Activated T-helper 9 cell treated with anti-CD3 and anti-CD28 coated beads, Interleukin-2, amount 50 U/mL, for 16 hours (primary cell): ENCODE measurements around the gene CA12.
"Not testable (repeated sequence)": the region's sequence is repeated elsewhere in the genome, so short reads cannot be mapped to it uniquely, and the experiment has no call there.

Experiments used
- DNase-seq: peaks from one replicate; pipeline ENCODE4 v3.0.0-alpha.2; 2020; ENCODE audit warnings: low read depth

Gene CA12

DNA sequence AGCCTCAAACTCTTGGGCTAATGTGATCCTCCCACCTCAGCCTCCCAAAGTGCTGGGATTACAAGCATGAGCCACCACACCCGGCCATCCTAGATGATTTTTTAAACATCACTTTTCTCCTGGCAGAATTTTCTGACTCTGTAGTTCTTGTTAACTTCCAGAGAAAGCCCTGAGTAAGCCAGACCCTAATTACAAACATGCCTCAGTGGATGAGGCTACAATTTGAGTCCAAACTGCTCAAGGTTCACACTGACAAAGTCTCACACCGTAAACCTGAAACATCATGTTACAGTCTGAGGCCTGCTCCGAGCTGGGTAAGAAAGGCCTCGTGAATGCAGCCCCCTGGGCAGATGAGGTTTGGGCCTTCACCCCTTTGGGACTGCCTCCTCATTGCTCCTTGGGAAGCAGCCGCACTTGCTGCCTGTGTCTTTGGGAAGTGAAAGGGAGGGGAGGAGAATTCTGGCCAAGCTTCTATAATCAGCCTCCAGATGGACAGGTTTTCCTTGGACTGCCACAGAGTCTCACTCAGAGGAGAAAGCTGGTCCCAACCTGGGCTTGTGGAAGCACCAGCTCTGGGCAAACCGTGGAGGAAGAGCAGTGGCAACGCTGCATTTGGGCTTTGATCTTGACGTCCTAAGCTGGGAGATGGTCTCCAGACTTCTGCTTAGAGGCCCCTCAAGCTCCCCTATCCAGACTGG, 46.0 kb downstream of the CA12 start:
- DNase-seq = no peak

DNA sequence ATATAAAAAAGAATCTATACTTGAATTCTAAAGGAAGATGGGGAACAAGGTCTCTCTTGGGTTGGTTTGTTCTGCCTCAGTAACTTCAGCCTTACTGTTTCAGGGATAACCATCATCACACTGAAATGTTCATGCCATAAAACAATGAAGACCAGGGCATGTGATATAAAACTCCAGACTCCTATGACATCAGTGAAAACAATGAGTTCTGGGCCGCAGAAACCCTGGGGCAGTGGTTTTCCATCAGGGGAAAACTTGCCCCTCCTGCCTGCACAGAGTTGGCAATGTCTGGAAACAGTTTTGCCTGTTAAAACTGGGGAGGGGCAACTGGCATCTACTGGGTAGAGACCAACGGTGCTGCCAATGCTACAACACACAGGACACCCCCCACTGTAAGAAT, 46.8 kb downstream of the CA12 start:
- DNase-seq = no peak

DNA sequence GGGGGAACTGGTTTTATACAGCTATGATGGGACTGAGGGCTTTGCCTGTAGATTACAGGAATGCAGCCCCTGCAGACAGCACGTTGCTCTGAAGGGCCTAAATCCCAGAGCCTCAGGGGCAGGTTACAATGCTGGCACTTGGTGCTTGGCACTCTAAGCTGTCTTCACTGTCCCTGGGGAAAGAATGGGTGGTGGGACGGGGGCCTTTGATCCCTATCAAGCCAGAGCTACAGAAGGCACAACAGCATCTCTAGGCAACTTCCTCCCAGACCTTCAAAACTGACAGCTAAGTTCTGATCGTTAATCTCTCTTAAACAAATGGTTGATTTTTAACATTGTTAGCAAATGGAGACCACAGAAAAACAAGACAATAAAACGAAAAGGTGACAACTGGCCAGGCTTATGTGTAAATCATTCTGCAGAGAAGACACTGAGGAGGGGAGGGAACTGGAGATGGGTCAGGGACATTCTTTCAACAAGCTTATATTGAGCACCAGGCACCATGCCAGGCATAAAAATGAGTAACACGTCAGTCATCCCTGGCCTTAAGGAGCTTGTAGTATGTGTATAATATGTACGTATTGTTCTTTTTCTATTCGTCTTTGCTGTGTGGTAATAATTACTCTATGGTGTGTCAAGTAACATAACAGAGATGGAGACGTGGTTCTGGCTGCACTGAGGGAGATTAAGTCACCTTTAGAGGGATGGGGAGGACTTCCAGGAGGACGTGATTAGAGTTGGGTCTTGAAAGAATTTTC, 49.1 kb downstream of the CA12 start:
- DNase-seq = no peak

DNA sequence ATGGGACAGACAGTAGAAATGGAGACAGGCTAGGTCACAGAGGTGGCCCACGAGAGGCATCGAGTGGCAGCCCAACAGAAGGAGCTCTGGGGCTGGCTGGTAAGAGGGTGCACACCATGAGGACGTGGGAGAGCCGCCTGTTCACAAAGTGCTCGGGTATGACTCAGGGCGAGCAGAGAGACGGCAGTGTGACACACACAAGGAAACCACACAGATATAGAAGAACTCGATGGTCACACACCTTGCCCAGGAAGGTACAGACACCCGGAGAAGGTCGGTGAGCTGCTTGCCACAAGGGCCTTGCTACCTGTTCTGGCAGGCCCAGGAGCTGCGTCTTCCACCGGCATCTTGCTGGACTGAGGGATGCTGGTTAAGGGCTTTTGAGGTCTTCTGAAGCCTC, 50.2 kb downstream of the CA12 start:
- no peak for DNase-seq

DNA sequence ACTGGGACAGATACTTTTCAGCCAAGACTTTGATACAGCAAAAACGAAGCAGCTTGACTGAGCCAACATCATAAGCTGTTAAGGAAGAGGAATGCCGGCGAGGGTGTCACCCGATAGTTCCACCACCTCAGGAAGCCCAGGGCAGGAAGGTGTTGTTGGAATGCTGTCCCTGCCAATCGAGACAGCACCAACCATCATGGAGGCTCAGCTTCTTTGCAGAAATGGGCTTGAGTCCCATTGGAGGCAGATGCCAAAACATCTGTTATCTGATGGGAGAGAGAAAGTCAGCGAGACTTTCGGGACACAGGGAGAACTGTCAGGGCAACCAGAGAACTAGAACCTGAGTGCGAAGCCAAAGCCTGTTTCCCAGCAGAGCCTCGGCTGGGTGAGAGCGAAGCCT, 50.7 kb downstream of the CA12 start:
- no peak for DNase-seq

DNA sequence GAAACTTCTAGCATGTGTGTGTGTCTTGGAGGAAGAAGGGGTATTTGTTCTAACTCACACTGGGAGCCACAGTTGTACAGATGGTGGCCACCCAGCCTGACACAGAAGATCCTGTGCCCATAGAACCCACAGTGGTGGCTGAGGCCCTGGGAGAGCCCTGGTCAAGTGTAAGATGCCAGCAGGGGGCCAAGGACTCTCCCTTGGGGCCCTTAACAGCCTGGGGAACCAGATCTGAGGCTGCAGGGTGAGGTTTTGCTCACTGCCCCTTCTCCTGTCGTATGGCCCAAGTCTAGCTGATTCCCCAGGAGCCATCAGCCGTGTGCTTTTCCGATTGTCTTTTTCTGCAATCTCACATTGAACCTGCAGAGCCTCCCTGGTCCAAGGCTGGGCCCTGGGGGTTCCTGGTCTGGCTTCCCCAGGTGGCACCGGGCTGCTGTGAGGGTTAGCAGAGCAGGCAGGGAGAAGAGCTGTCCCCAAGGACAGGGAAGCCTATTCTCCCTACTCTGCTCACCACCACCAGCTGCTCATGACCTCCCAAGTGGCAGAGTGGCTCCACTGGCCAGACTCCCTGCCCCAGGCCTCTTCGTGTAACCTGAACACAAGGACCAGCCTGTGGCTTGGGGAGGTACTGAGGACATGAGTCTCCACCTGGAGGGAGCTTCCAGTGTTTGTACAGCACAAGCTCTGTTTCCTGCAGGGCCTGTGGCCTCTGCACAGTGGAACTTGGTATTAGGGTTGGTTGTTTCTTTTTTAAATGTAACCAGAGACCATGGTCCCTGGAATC, 51.9 kb downstream of the CA12 start:
- DNase-seq = no peak

DNA sequence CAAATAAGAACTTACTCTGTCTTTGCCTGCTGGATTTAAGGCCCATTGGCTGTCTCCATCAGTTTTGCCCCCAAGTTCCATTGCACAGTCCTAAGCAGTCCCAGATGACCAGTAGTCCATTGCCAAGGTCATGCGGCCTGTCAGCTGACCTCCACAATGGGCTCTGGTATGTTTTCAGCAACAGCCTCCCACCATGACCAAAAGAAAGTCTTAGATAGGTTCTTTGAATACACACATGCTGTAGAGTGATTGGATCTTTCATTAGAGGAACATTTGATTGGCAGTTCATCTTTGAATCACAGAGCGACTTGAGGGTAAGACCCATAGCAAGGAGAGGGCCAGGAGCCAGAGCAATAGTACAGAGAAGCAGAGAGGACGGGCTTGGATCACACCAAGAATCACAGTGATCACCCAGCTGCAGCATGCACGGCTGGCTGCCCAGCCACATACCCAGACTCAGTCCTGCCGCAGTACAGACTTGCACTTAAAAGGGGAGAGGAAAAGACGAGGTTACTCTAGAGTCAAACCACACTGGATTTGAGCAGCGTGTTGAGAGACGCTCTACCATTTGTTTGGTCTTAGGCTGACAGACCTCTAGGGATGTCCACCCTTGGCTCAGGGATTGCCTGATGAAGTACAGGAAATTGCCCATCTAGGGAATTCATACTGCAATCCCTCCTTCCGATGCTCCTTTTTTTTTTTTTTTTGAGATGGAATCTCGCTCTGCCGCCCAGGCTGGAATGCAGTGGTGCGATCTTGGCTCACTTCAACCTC, 53.8 kb downstream of the CA12 start:
- no peak for DNase-seq

DNA sequence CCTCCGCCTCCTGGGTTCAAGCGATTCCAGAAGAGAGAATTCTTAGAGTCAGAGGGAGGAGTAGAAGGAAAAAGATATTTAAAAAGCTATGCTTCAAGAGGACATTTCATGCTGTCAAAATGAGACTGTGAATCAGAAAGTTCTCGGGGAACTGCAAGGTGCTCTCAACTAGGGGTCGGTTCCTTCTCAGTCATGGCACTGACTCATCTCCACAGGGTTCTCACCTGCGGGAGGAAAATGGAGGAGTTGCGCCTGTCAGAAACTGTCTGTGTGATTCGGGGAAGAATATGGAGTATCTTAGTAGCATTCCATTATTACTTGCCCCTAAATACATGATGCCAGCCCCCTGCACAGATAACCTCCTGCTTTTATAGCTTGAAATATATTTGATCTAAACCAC, 56.9 kb downstream of the CA12 start:
- no peak for DNase-seq

DNA sequence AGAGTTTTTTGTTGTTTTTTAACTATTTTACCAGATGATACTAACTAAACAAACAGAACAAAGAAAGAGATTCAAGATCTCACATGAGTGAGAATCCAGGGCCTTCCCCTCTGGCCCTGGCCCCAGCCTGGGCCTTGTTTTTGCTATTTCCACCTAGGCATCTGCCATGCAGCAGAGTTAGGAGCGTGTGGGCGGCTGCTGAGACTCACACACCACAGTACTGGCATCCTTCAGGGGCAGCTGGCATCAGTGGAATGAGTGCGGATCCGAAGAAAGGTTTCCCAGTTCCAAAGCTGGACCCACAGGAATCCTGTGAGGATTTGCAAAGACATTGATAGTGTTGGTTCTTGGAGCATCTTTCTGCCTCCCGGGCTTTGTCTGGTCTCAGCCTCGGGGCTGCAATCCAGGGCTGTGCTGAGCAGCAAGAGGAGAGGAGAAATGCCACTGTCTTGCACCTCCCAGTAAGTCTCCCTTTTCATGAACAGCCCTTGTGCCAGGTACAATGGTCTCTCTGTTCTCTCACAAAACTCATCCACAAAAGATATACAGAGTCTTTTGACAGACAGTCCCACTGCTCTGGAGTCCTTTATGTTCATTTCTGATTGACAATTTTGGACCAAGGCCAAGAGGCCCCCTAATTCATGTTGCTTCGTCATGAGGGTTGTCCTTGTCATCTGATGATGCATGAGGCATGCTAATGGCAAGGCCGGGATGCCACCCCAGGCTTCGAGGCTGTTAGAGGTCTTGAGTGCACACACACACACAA, 57.7 kb downstream of the CA12 start:
- no peak for DNase-seq

DNA sequence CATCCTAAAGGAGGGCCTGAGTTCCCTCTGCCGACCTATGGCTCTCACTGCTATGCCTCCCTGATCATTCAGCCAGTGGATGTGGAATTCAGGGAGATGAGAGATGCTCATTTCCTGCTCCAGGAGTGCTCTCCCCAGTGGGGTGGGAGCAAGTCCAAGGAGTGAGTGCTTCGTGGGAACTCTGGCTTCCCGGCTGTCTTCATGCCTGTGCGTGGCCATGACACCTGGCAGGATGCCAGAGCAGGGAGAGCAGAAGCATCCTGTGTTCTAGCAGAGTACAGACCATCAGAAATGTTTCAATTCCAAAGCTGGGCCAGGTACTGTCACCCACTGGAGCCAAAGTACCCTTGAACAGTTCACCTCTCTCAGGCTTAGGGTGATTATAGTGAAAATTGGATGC, 59.1 kb downstream of the CA12 start:
- DNase-seq = no peak

DNA sequence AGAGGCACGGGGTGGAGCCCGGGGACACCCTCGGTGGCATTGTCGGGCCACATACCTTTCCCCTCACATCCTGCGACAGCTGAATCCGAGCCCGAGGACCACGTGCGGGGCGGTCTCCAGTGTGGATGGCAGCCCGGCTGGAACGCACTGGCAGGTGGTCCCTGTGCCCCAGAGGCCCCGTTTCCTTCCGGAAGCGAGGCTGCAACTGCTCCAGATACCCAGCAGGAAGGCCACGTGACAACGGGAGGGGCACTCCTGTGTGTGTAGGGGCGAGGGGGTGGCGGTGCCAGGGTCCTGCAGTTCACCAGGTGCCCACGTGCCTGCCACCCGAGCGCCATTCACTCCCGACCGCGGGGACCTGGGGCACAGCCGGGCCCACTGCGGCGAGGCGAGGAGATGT, 60.2 kb downstream of the CA12 start:
- DNase-seq = no peak

DNA sequence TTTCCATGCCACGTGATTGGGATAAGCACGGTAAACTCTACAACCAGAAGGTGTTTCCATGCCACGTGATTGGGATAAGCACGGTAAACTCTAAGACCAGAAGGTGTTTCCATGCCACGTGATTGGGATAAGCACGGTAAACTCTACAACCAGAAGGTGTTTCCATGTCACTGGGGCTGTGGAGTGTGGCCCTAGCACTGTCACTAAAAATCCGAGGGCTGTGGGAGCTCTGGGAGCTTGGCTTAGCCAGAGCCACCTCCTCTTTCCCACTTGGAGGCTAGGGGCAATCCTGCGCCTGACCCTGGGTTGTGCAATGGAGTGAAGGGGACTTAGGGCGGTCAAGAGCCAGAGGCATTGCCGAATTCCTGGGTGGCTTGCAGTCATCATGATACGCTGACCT, 60.7 kb downstream of the CA12 start:
- DNase-seq = not testable (repeated sequence)

DNA sequence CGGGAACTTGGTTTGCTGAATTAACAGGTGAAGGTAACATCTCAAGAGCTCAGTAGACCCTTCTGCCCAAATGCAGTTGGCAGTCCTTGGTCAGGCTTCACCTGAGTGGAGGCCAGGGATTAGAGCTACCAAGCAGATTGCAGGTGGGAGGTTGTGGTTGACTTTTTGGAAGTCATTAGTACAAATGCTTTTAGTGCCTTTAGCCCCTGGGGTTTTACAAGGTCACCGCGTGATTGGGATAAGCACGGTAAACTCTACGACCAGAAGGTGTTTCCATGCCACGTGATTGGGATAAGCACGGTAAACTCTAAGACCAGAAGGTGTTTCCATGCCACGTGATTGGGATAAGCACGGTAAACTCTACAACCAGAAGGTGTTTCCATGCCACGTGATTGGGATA, 61.2 kb downstream of the CA12 start:
- DNase-seq = not testable (repeated sequence)

DNA sequence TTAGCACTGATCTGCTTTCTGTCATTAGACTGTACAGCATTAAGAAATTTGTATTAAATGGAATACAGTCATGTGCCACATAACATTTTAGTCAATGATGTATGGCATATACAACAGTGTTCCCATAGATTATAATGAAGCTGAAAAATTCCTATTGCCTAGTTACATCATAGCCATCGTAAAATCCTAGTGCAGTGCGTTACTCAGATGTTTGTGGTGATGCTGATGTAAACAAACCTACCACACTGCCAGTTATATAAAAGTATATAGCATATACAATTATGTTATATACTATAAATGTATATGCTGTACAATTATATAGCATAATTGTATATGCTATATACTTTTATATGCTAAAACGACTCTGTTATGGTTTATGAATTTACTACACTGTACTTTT, 62.6 kb downstream of the CA12 start:
- no peak for DNase-seq

DNA sequence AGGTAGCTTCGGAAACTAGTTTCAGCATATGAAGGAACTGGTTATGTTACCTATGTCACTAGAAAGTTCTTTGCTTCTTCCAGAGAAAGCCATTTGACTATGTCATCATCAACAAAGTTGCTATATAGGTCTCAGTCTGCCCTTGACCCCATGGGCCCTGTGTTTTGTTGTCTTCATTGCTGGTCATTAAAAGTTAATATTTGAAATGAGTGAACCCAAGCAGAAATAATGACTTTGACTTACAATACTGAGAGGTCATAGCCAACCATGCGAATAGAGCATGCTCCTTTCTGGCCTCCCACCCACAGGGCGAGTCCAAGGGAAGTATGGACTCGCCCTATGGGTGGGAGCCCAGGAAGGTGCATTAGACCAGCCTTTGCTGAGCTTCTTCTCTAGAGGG, 63.3 kb downstream of the CA12 start:
- no peak for DNase-seq

DNA sequence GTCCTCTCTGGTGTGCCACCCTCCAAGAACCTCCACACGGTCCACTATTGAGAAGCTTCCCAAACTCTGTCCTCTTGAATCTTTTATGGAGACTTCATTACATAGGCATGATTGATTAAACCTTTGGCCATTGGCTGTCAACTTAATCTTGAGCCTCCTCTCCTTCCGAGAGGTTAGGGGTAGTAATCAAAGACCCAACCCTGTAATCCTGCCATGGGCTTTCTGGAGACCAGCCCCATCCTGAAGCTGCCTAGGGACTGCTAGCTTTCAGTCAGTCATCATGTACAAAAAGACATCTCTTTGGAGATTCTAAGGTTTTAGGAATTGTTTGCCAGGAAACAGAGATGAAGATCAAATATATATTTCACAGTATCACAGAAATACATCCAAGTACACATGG, 67.2 kb downstream of the CA12 start:
- no peak for DNase-seq

DNA sequence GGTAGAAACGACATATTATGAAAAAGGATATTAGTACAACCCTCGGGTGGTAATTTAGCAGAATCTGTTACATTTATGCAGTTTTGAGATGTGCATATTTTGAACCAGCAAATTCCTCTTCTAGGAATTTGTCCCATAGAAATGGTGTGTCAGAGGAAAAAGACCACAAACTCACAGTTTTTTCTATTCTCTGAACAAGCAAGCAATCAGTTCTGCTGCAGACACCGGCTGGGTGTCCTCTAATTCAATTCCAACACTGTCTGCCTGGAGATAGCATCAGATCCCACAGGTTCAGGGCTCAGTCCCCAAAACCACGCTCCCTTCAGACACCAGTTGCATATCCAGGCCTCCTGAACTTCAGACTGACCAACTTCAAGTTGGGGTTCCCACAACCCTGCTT, 67.8 kb downstream of the CA12 start:
- no peak for DNase-seq

DNA sequence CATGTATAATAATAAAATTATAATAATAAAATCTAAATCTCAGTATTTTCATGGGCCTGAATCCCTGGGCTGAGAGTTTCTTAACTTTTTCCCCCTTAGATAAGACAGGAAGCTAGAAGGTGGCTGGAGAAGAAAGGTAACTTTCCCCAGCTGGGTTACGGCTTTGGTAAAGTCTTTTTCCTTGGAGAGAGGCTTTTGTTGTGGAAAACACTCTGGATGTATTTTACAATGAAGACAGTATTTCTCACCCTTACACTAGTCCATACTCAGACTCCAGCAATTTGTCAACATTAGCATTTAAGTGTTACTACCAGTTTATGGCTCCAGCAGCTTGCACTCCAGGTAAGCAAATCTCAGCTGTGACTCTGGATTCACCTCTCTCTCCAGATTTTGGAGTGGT, 69.4 kb downstream of the CA12 start:
- no peak for DNase-seq

DNA sequence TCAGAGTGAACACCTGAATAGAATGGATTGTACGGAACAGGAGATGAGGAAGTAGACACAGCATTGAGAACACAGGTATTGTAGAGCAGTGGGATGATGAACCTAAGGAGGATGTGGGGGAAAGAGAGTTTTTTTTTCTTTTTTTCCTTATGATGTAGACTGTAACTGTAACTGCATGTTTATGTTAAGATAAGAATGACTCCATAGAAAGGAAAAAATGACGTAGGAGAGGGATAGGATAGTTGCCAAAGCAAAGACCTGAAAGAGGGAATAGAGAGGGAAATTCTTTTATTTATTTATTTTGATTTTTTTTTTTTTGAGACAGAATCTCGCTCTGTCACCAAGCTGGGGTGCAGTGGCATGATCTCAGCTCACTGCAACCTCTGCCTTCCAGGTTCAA, 71.0 kb downstream of the CA12 start:
- no peak for DNase-seq

DNA sequence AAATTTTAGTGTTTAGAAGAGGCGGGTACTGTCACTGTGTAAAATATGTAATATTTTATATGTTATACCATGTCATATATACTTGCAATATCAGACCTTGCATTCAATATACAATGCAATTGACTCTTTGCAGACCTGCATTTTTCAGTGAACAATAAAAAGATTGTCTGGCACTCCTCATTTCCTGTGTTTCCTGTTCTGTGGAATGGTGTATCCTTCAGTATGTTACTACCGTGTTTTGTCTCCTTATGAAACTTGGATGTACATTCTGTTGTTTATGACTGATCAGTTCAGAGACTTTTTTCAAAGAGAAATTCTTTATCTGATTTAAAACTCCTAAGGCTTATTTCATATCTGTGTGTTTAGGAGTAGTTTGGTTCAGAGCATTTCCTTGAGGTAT, 72.7 kb downstream of the CA12 start:
- DNase-seq = no peak

DNA sequence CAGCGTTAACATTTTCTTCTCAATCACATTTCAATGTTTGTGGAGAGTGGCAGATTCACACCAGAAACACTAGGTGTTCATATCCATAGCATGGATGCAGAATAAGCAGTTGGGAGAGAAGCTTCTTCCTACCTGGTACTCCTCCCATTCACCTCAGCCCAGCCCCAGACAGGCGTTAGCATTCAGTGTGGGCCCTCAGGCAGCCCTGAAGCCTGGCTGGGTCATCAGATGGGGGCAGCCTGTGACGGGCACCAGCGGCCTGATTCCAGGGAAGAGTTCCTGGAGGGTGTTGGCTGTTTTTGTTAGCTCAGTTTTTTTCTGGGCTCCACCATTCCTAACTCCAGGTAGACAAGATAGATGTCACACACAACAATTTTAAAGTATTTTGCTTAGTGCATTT, 73.2 kb downstream of the CA12 start:
- no peak for DNase-seq
